SU-DHL-6 (cell line): Measurements from ENCODE around the gene TMEM187.

Experiments used
- EZH2phosphoT487 ChIP-seq: fragments of 200-600 bp; sonication (generic), shearing (Covaris generic); conservative IDR thresholded peaks from 2 replicates; pipeline ENCODE4 v1.6.1; 2018; ENCODE audit warnings: mild to moderate bottlenecking, antibody characterized with exemption, low read length, moderate library complexity, mixed read lengths
- TF ChIP-seq, protein P1 (sequence below): fragments of 200-600 bp; sonication (generic); IDR thresholded peaks from one replicate; pipeline ENCODE4 v1.5.1; 2017; ENCODE audit warnings: antibody characterized with exemption, mild to moderate bottlenecking, low read length, moderate library complexity; ENCODE audit not compliant: insufficient read depth, poor library complexity, severe bottlenecking

GRCh38 chrX:153989973-153990655 is 17.6 kb downstream of the TMEM187 start:
- TF ChIP-seq, protein P1, sequence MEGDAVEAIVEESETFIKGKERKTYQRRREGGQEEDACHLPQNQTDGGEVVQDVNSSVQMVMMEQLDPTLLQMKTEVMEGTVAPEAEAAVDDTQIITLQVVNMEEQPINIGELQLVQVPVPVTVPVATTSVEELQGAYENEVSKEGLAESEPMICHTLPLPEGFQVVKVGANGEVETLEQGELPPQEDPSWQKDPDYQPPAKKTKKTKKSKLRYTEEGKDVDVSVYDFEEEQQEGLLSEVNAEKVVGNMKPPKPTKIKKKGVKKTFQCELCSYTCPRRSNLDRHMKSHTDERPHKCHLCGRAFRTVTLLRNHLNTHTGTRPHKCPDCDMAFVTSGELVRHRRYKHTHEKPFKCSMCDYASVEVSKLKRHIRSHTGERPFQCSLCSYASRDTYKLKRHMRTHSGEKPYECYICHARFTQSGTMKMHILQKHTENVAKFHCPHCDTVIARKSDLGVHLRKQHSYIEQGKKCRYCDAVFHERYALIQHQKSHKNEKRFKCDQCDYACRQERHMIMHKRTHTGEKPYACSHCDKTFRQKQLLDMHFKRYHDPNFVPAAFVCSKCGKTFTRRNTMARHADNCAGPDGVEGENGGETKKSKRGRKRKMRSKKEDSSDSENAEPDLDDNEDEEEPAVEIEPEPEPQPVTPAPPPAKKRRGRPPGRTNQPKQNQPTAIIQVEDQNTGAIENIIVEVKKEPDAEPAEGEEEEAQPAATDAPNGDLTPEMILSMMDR, result no peak
- no peak for TF ChIP-seq EZH2phosphoT487
